Measurements from ENCODE around the gene RAB35.

- TF ChIP-seq TAF1 (IDR thresholded peaks at IDR 0.05; ENCODE audit: low read depth) (no peak), EP300 (IDR thresholded peaks at IDR 0.05; ENCODE audit: borderline replicate concordance) (no peak), REST (IDR thresholded peaks at IDR 0.05; ENCODE audit: low read depth) (no peak), CEBPB (IDR thresholded peaks at IDR 0.05) (no peak)
Measured at GRCh38 chr12:120049426-120049825, 67.1 kb downstream of the RAB35 start.

Data from Ishikawa (cell line).